K562 (cell line): ENCODE measurements around the gene SLC7A6OS. TPM values are rescaled to one million over a fixed set of nuclear protein-coding genes. Genes with fewer than 3 reads are reported as not detected.

ENCODE experiments used
- CHD2 ChIP-seq: IDR thresholded peaks from 2 replicates; pipeline ENCODE4 v1.6.1; 2011; ENCODE audit warnings: low read depth, low read length
- CTCF ChIP-seq, 3 experiments: IDR thresholded peaks in 2 of 3; conservative IDR thresholded peaks in 1 of 3; 2 replicates each; pipeline ENCODE4 v1.5.1; 2011 to 2012; ENCODE audit warnings: low read length in 3 of 3, mild to moderate bottlenecking in 3 of 3, control low read depth in 2 of 3, improper control_type of control experiment in 1 of 3, inconsistent platforms in 1 of 3, low read depth in 1 of 3, mixed read lengths in 1 of 3, moderate library complexity in 1 of 3; ENCODE audit not compliant: insufficient read depth in 2 of 3
- FOXK1 ChIP-seq: sonication (generic); formaldehyde crosslinking; IDR thresholded peaks from 2 replicates; pipeline ENCODE4 v1.8.0; 2022; ENCODE audit warnings: missing genetic modification reagents, mild to moderate bottlenecking, borderline replicate concordance
- FUS ChIP-seq: fragments of 200-400 bp; formaldehyde crosslinking; optimal IDR thresholded peaks from 2 replicates; pipeline ENCODE3; 2017; ENCODE audit warnings: low read depth, low read length
- HCFC1 ChIP-seq: IDR thresholded peaks from 2 replicates; pipeline ENCODE4 v1.6.1; 2012; ENCODE audit warnings: low read depth, low read length, improper control_type of control experiment
- MEF2A ChIP-seq: IDR thresholded peaks from 2 replicates; pipeline ENCODE4 v1.6.1; 2011; ENCODE audit warnings: low read depth, mild to moderate bottlenecking, low read length, moderate library complexity; ENCODE audit not compliant: control insufficient read depth
- MNT ChIP-seq, 2 experiments: fragments of 450-650 bp; conservative IDR thresholded peaks; 2 replicates each; pipeline ENCODE4 v1.6.1; 2017; ENCODE audit warnings: mild to moderate bottlenecking in 2 of 2, moderate library complexity in 2 of 2
- MXI1 ChIP-seq: IDR thresholded peaks from 2 replicates; pipeline ENCODE4 v1.6.1; 2011; ENCODE audit warnings: low read depth, mild to moderate bottlenecking, improper control_type of control experiment, low read length
- NKRF ChIP-seq: fragments of 450-650 bp; IDR thresholded peaks from 2 replicates; pipeline ENCODE4 v1.6.1; 2016; ENCODE audit warnings: borderline replicate concordance
- YY1 ChIP-seq, 3 experiments: IDR thresholded peaks; 2 replicates each; pipeline ENCODE4 v1.6.1; 2011; ENCODE audit warnings: low read length in 2 of 3, mild to moderate bottlenecking in 2 of 3, moderate library complexity in 2 of 3, borderline replicate concordance in 1 of 3, control low read depth in 1 of 3, low read depth in 1 of 3; ENCODE audit not compliant: insufficient read depth in 3 of 3, insufficient replicate concordance in 2 of 3, control insufficient read depth in 1 of 3, insufficient read length in 1 of 3; ENCODE audit errors: extremely low read depth in 1 of 3
- ZBTB2 ChIP-seq: fragments of 450-650 bp; IDR thresholded peaks from 2 replicates; pipeline ENCODE4 v1.6.1; 2016; ENCODE audit warnings: antibody characterized with exemption
- ZBTB9 ChIP-seq: fragments of 450-650 bp; formaldehyde crosslinking; IDR thresholded peaks from 2 replicates; pipeline ENCODE4 v1.4.0; 2020; ENCODE audit warnings: mild to moderate bottlenecking, moderate library complexity
- ZC3H4 ChIP-seq: sonication (generic); formaldehyde crosslinking; IDR thresholded peaks from 2 replicates; pipeline ENCODE4 v1.9.0; 2021; ENCODE audit warnings: missing genetic modification reagents, borderline replicate concordance
- ZNF143 ChIP-seq: sonication (generic); formaldehyde crosslinking; IDR thresholded peaks from 2 replicates; pipeline ENCODE4 v1.9.0; 2022; ENCODE audit warnings: mild to moderate bottlenecking, missing genetic modification reagents
- ZNF431 ChIP-seq: sonication (generic); formaldehyde crosslinking; IDR thresholded peaks from 2 replicates; pipeline ENCODE4 v1.8.0; 2022; ENCODE audit warnings: mild to moderate bottlenecking, missing genetic modification reagents
- polyA plus RNA-seq, 8 experiments: library from polyadenylated mRNA; depleted of rRNA in 4 of 8; stranded (reverse) in 5 of 8; unstranded in 3 of 8; fragments of >200 nt; fragmentation: Nextera tagmentation in 2 of 8; fragmentation: Illumina TruSeq in 1 of 8; extraction: Ambion mirVana in 2 of 8; extraction: Trizol in 1 of 8; gene quantifications; 2 replicates each; pipeline versions ENCODE4 v1.2.1 to v1.2.3, GENCODE V29; 2011 to 2014; ENCODE audit warnings: inconsistent platforms in 1 of 8, missing spikeins in 1 of 8
- total RNA-seq, 7 experiments: library from RNA; depleted of rRNA in 6 of 7; stranded (reverse); fragments of >200 nt in 6 of 7; fragmentation: Illumina TruSeq in 2 of 7; extraction: Trizol in 2 of 7; gene quantifications; 2 replicates each; pipeline versions ENCODE4 v1.2.1 to v1.2.3, GENCODE V29; 2011 to 2021; ENCODE audit warnings: low replicate concordance in 1 of 7

SLC7A6OS gene
- total and polyA plus RNA-seq, 9 of the 15 experiments (the other 6 are each of a cell fraction or from before 2014, with no cell fraction given): 2.7 to 23.6 (median 17.2) TPM

GRCh38 chr16:68264128-68265077 lies 46.3 kb downstream of the SLC7A6OS start, which contains the start of gene SLC7A6 (continued):
- TF ChIP-seq HCFC1 (peak; percentile 29; the same call in 1 of the 2 replicates), FUS (peak; percentile 10), ZBTB9 (no peak), NKRF (peak; percentile 85), MNT (conservative IDR thresholded peaks at IDR 0.05) (peak; percentile 35 to 85; a peak in 2 of 4 replicates), CTCF (IDR thresholded peaks at IDR 0.05 in 2 of 3, conservative IDR thresholded peaks at IDR 0.05 in 1 of 3; ENCODE audit: insufficient read depth in 2 of 3, low read depth in 1 of 3, low read length in 3 of 3) (peak; percentile 82 to 84 (median 84)), CHD2 (0 out of 2 replicates have a peak, but pooled peaks have one; percentile 5), ZNF431 (CRISPR knock-in tag) (peak; percentile 51; the same call in 1 of the 2 replicates), YY1 (IDR thresholded peaks at IDR 0.05; ENCODE audit: borderline replicate concordance in 1 of 3, control insufficient read depth in 1 of 3, extremely low read depth in 1 of 3, insufficient read depth in 3 of 3, insufficient read length in 1 of 3, insufficient replicate concordance in 2 of 3, low read depth in 1 of 3, low read length in 2 of 3) (peak in 1 of 3 experiments; percentile 6), ZBTB2 (peak; percentile 65), ZNF143 (CRISPR knock-in tag) (no peak), FOXK1 (peak; percentile 86; the same call in 1 of the 2 replicates), MEF2A (no peak), MXI1 (no peak), ZC3H4 (peak; percentile 74; the same call in 1 of the 2 replicates)
